GM12872 (cell line): ENCODE results near the gene TUBB1.

Experiments
- CTCF ChIP-seq: IDR thresholded peaks from 3 replicates; pipeline ENCODE4 v1.5.1; 2011; ENCODE audit warnings: low read depth, mild to moderate bottlenecking, low read length, moderate library complexity; ENCODE audit not compliant: insufficient read depth

The TUBB1 gene

GRCh38 chr20:58985656-58986055, 33.6 kb upstream of the TUBB1 start:
- no peak for TF ChIP-seq CTCF

- TF ChIP-seq CTCF: no peak
These were observed 32.8 kb upstream of the TUBB1 start for GRCh38 chr20:58986286-58986967.

GRCh38 chr20:58986968-58987517, 32.2 kb upstream of the TUBB1 start:
- TF ChIP-seq CTCF: no peak

- no peak for TF ChIP-seq CTCF
These were observed 31.3 kb upstream of the TUBB1 start for GRCh38 chr20:58987790-58988564.

- TF ChIP-seq CTCF: no peak
These were observed 30.7 kb upstream of the TUBB1 start for GRCh38 chr20:58988565-58988882.

GRCh38 chr20:58989196-58989595, 30.0 kb upstream of the TUBB1 start:
- TF ChIP-seq CTCF: no peak

- no peak for TF ChIP-seq CTCF
These were observed 28.4 kb upstream of the TUBB1 start for GRCh38 chr20:58990651-58991445.
